Measurements from ENCODE around the gene TTBK1.

TTBK1 gene

GRCh38 chr6:43241446-43241845, 1.8 kb upstream of the TTBK1 start:
- H3K4me3 ChIP-seq (ENCODE audit: low read depth, low read length) = no peak overlapping the region
- no peak for DNase-seq (ENCODE audit: low read depth)
- TF ChIP-seq CTCF (IDR thresholded peaks at IDR 0.05; ENCODE audit: insufficient read depth, low read depth, low read length, missing control alignments) = no peak

GRCh38 chr6:43243664-43244321, 512 bp downstream of the TTBK1 start:
- DNase-seq (ENCODE audit: low read depth) = no peak
- no peak overlapping the region for H3K4me3 ChIP-seq (ENCODE audit: low read depth, low read length)
- TF ChIP-seq CTCF (IDR thresholded peaks at IDR 0.05; ENCODE audit: insufficient read depth, low read depth, low read length, missing control alignments) = no peak

- peak; percentile 57 for DNase-seq (ENCODE audit: low read depth)
- no peak for TF ChIP-seq CTCF (IDR thresholded peaks at IDR 0.05; ENCODE audit: insufficient read depth, low read depth, low read length, missing control alignments)
- H3K4me3 ChIP-seq (ENCODE audit: low read depth, low read length) = peak overlapping the region; percentile 55
Measured at GRCh38 chr6:43246301-43247113, 3.2 kb downstream of the TTBK1 start.

GRCh38 chr6:43247114-43247999, 4.1 kb downstream of the TTBK1 start:
- peak overlapping the region; percentile 55 for H3K4me3 ChIP-seq (ENCODE audit: low read depth, low read length)
- peak; percentile 86 for DNase-seq (ENCODE audit: low read depth)
- no peak for TF ChIP-seq CTCF (IDR thresholded peaks at IDR 0.05; ENCODE audit: insufficient read depth, low read depth, low read length, missing control alignments)

- no peak for TF ChIP-seq CTCF (IDR thresholded peaks at IDR 0.05; ENCODE audit: insufficient read depth, low read depth, low read length, missing control alignments)
- no peak overlapping the region for H3K4me3 ChIP-seq (ENCODE audit: low read depth, low read length)
- no peak for DNase-seq (ENCODE audit: low read depth)
Measured at GRCh38 chr6:43248101-43248500, 4.8 kb downstream of the TTBK1 start.

- TF ChIP-seq CTCF (IDR thresholded peaks at IDR 0.05; ENCODE audit: insufficient read depth, low read depth, low read length, missing control alignments) = no peak
- no peak for DNase-seq (ENCODE audit: low read depth)
- H3K4me3 ChIP-seq (ENCODE audit: low read depth, low read length) = no peak overlapping the region
Measured at GRCh38 chr6:43248791-43249190, 5.5 kb downstream of the TTBK1 start.

All from GM12865 (cell line).